ENCODE results near the gene LDLRAD4. TPM values are rescaled to one million over a fixed set of nuclear protein-coding genes. Genes with fewer than 3 reads are reported as not detected.

The LDLRAD4 gene
- total and polyA plus RNA-seq, 9 of the 15 experiments (the other 6 are each of a cell fraction or from before 2014, with no cell fraction given) = 0.01 TPM; not detected in 8

DNA sequence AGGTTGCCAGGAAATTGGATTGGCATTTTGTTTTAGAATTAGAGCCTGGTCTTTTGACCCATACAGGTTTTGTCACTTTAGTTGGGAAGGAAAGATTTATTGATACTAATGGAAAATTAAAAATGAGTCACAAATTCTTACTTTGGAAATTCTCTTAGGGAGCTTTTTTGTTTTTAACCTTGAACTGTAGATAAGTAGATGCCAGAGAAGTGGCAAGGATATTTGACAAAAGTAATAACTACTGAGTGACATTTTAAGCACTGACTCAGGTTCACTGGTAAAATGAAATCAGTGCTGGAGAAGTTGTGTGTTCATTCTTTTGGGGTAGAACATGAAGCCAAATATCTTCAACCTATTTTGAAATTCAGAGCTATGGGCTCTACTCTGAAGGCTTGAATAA lies 56.5 kb downstream of the LDLRAD4 start (continued):
- TF ChIP-seq JUNB (CRISPR knock-in tag; conservative IDR thresholded peaks at IDR 0.05) (no peak), ZBTB40 (IDR thresholded peaks at IDR 0.05) (no peak), ZBTB40 (CRISPR knock-in tag; IDR thresholded peaks at IDR 0.05) (no peak)
- TF ChIP-seq, protein P1, sequence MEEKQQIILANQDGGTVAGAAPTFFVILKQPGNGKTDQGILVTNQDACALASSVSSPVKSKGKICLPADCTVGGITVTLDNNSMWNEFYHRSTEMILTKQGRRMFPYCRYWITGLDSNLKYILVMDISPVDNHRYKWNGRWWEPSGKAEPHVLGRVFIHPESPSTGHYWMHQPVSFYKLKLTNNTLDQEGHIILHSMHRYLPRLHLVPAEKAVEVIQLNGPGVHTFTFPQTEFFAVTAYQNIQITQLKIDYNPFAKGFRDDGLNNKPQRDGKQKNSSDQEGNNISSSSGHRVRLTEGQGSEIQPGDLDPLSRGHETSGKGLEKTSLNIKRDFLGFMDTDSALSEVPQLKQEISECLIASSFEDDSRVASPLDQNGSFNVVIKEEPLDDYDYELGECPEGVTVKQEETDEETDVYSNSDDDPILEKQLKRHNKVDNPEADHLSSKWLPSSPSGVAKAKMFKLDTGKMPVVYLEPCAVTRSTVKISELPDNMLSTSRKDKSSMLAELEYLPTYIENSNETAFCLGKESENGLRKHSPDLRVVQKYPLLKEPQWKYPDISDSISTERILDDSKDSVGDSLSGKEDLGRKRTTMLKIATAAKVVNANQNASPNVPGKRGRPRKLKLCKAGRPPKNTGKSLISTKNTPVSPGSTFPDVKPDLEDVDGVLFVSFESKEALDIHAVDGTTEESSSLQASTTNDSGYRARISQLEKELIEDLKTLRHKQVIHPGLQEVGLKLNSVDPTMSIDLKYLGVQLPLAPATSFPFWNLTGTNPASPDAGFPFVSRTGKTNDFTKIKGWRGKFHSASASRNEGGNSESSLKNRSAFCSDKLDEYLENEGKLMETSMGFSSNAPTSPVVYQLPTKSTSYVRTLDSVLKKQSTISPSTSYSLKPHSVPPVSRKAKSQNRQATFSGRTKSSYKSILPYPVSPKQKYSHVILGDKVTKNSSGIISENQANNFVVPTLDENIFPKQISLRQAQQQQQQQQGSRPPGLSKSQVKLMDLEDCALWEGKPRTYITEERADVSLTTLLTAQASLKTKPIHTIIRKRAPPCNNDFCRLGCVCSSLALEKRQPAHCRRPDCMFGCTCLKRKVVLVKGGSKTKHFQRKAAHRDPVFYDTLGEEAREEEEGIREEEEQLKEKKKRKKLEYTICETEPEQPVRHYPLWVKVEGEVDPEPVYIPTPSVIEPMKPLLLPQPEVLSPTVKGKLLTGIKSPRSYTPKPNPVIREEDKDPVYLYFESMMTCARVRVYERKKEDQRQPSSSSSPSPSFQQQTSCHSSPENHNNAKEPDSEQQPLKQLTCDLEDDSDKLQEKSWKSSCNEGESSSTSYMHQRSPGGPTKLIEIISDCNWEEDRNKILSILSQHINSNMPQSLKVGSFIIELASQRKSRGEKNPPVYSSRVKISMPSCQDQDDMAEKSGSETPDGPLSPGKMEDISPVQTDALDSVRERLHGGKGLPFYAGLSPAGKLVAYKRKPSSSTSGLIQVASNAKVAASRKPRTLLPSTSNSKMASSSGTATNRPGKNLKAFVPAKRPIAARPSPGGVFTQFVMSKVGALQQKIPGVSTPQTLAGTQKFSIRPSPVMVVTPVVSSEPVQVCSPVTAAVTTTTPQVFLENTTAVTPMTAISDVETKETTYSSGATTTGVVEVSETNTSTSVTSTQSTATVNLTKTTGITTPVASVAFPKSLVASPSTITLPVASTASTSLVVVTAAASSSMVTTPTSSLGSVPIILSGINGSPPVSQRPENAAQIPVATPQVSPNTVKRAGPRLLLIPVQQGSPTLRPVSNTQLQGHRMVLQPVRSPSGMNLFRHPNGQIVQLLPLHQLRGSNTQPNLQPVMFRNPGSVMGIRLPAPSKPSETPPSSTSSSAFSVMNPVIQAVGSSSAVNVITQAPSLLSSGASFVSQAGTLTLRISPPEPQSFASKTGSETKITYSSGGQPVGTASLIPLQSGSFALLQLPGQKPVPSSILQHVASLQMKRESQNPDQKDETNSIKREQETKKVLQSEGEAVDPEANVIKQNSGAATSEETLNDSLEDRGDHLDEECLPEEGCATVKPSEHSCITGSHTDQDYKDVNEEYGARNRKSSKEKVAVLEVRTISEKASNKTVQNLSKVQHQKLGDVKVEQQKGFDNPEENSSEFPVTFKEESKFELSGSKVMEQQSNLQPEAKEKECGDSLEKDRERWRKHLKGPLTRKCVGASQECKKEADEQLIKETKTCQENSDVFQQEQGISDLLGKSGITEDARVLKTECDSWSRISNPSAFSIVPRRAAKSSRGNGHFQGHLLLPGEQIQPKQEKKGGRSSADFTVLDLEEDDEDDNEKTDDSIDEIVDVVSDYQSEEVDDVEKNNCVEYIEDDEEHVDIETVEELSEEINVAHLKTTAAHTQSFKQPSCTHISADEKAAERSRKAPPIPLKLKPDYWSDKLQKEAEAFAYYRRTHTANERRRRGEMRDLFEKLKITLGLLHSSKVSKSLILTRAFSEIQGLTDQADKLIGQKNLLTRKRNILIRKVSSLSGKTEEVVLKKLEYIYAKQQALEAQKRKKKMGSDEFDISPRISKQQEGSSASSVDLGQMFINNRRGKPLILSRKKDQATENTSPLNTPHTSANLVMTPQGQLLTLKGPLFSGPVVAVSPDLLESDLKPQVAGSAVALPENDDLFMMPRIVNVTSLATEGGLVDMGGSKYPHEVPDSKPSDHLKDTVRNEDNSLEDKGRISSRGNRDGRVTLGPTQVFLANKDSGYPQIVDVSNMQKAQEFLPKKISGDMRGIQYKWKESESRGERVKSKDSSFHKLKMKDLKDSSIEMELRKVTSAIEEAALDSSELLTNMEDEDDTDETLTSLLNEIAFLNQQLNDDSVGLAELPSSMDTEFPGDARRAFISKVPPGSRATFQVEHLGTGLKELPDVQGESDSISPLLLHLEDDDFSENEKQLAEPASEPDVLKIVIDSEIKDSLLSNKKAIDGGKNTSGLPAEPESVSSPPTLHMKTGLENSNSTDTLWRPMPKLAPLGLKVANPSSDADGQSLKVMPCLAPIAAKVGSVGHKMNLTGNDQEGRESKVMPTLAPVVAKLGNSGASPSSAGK (IDR thresholded peaks at IDR 0.05) = no peak

Measured in K562 (cell line).